GM06990 (cell line): Measurements from ENCODE around the gene TNRC6B.
A peak's percentile ranks its signal among the peaks of the same experiment; 100 is the strongest.

ENCODE experiments used
- DNase-seq: peaks from one replicate; pipeline ENCODE4 v3.0.0-alpha.2; 2011; ENCODE audit not compliant: insufficient read length; ENCODE audit errors: extremely low read depth
- H3K27me3 ChIP-seq: replicated peaks from 2 replicates; pipeline ENCODE4 v1.6.0; 2011; ENCODE audit warnings: low read length; ENCODE audit not compliant: control insufficient read depth, insufficient read depth
- H3K36me3 ChIP-seq: 2 replicates; pipeline ENCODE4 v1.5.1; 2011; ENCODE audit warnings: low read length; ENCODE audit not compliant: control insufficient read depth, insufficient read depth
- H3K4me3 ChIP-seq: replicated peaks from 2 replicates; pipeline ENCODE4 v1.5.1; 2011; ENCODE audit warnings: low read depth, mild to moderate bottlenecking, control low read depth, low read length
- CTCF ChIP-seq: IDR thresholded peaks from 2 replicates; pipeline ENCODE4 v1.5.1; 2011; ENCODE audit warnings: low read length, control low read depth, mild to moderate bottlenecking, inconsistent platforms; ENCODE audit not compliant: insufficient read depth, poor library complexity, severe bottlenecking

Gene TNRC6B

GRCh38 chr22:40187389-40187788 is 9.7 kb downstream of the TNRC6B start:
- H3K27me3 ChIP-seq = no peaks in the 10 kb centered on the region
- no peak overlapping the region for H3K4me3 ChIP-seq
- DNase-seq = no peak
- no peak for TF ChIP-seq CTCF
- no peaks in the 10 kb centered on the region for H3K36me3 ChIP-seq

GRCh38 chr22:40189997-40190396 is 12.3 kb downstream of the TNRC6B start:
- Histone ChIP-seq H3K4me3 (no peak overlapping the region), H3K27me3 (no peaks in the 10 kb centered on the region), H3K36me3 (no peaks in the 10 kb centered on the region)
- TF ChIP-seq CTCF = no peak
- DNase-seq = no peak

GRCh38 chr22:40190501-40190900 is 12.8 kb downstream of the TNRC6B start:
- Histone ChIP-seq H3K27me3 (no peaks in the 10 kb centered on the region), H3K36me3 (no peaks in the 10 kb centered on the region), H3K4me3 (no peak overlapping the region)
- TF ChIP-seq CTCF = no peak
- DNase-seq = no peak

- H3K36me3 ChIP-seq = no peaks in the 10 kb centered on the region
- peak; percentile 17 for TF ChIP-seq CTCF
- no peak for DNase-seq
- H3K4me3 ChIP-seq = no peak overlapping the region
- H3K27me3 ChIP-seq = no peaks in the 10 kb centered on the region
These were observed 16.0 kb downstream of the TNRC6B start for GRCh38 chr22:40193429-40194421.

GRCh38 chr22:40194656-40195055 is 16.9 kb downstream of the TNRC6B start:
- H3K4me3 ChIP-seq = no peak overlapping the region

More at GRCh38 chr22:40194656-40195055, 16.9 kb downstream of the TNRC6B start:
- TF ChIP-seq CTCF = no peak
- DNase-seq = no peak
- Histone ChIP-seq H3K36me3 (no peaks in the 10 kb centered on the region), H3K27me3 (no peaks in the 10 kb centered on the region)
